Adrenal gland (tissue), 5 donors: ENCODE measurements around the gene GCN1.

Experiments used
- POLR2A ChIP-seq, 2 donors: fragments of 450-650 bp; IDR thresholded peaks; one replicate each; pipeline ENCODE4 v1.6.1; 2017; ENCODE audit warnings: antibody characterized with exemption in 2 of 2, mild to moderate bottlenecking in 2 of 2, moderate library complexity in 1 of 2
- TF ChIP-seq, protein P1 (sequence below), 6 experiments: fragments of 450-650 bp in 4 of 6; fragments of 200-600 bp in 2 of 6; sonication (generic) in 1 of 6; IDR thresholded peaks; 1 replicate in 5 of 6; 2 replicates in 1 of 6; pipeline versions ENCODE4 v1.5.1 to v1.8.0; 2016 to 2021; ENCODE audit warnings: antibody characterized with exemption in 6 of 6, mild to moderate bottlenecking in 2 of 6, moderate library complexity in 1 of 6
- donor health status: DM: no; HTN: no; CAD: no.

DNA sequence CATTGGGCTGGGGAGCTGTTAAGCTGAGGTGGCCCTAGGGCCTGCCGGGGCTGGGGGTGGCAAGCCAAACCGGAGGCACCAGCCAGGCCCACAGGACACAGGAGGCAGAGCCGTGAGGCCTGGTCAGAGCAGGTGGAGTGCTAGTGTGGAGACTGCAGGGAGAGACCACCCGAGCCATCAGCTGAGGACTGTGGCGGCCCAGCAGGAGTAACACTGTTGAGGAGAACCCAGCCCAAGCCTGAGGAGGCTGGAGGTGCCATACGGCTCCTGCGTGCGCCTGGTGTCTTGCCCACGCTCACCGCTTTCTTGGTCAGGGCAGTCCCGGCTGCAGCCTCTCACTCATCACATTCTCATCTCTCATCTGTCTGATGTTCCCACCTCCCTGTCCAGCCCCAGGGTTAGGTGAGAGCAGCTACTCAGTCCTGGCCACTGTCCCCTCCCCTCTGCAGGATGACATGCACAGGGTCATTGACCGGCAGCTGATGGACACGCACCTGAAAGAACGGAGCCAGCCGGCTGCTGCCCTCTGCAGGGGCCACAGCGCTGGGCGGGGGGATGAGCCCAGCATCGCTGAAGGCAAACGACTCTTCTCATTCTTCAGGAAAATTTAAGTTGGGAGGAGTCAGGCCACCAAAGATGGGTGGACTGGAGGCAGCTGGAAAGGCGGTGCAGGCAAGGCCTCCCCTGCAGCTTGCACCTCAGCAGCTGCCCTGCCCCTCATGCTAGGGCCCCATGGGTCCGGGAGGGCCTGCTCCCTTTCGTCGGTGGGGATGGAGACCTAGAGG, 101.8 kb downstream of the GCN1 start:
- no peak for TF ChIP-seq POLR2A (IDR thresholded peaks at IDR 0.05)
- TF ChIP-seq, protein P1, sequence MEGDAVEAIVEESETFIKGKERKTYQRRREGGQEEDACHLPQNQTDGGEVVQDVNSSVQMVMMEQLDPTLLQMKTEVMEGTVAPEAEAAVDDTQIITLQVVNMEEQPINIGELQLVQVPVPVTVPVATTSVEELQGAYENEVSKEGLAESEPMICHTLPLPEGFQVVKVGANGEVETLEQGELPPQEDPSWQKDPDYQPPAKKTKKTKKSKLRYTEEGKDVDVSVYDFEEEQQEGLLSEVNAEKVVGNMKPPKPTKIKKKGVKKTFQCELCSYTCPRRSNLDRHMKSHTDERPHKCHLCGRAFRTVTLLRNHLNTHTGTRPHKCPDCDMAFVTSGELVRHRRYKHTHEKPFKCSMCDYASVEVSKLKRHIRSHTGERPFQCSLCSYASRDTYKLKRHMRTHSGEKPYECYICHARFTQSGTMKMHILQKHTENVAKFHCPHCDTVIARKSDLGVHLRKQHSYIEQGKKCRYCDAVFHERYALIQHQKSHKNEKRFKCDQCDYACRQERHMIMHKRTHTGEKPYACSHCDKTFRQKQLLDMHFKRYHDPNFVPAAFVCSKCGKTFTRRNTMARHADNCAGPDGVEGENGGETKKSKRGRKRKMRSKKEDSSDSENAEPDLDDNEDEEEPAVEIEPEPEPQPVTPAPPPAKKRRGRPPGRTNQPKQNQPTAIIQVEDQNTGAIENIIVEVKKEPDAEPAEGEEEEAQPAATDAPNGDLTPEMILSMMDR (IDR thresholded peaks at IDR 0.05): no peak
